GM19397 (cell line): Measurements from ENCODE around the gene SLC18A3.

Experiments
- ATAC-seq: cut with Tn5 transposase; IDR thresholded peaks from one replicate; pipeline ENCODE4 v1.9.1; 2021; ENCODE audit warnings: mild to moderate bottlenecking, moderate library complexity; ENCODE audit not compliant: unreplicated experiment

The SLC18A3 gene

GRCh38 chr10:49611166-49611815 lies 1.2 kb downstream of the SLC18A3 start:
- ATAC-seq = no peak

GRCh38 chr10:49611816-49612512 lies 1.9 kb downstream of the SLC18A3 start:
- ATAC-seq = no peak

GRCh38 chr10:49612513-49613164 lies 2.5 kb downstream of the SLC18A3 start:
- ATAC-seq = no peak

GRCh38 chr10:49613165-49613881 lies 3.2 kb downstream of the SLC18A3 start:
- no peak for ATAC-seq

- ATAC-seq = no peak
These were observed 3.8 kb downstream of the SLC18A3 start, which contains the start of gene CHAT for GRCh38 chr10:49613882-49614241. Gene CHAT, plus strand, starts transcription at chr10:49614037. Its CDS starts 153 bp downstream, at chr10:49614190.

- no peak for ATAC-seq
These were observed 4.4 kb downstream of the SLC18A3 start for GRCh38 chr10:49614242-49615198.

GRCh38 chr10:49615213-49615612 lies 5.1 kb downstream of the SLC18A3 start:
- no peak for ATAC-seq

- ATAC-seq = no peak
These were observed 5.6 kb downstream of the SLC18A3 start for GRCh38 chr10:49615721-49616120.

- ATAC-seq = no peak
These were observed 6.5 kb downstream of the SLC18A3 start for GRCh38 chr10:49616421-49617101.

- ATAC-seq = no peak
These were observed 7.3 kb downstream of the SLC18A3 start for GRCh38 chr10:49617121-49618020.

GRCh38 chr10:49618821-49619220 lies 8.7 kb downstream of the SLC18A3 start:
- no peak for ATAC-seq

- no peak for ATAC-seq
These were observed 9.5 kb downstream of the SLC18A3 start for GRCh38 chr10:49619613-49620012.

- no peak for ATAC-seq
These were observed 10.2 kb downstream of the SLC18A3 start for GRCh38 chr10:49620286-49620810.

- ATAC-seq = no peak
These were observed 10.8 kb downstream of the SLC18A3 start for GRCh38 chr10:49620841-49621378.

- no peak for ATAC-seq
These were observed 11.5 kb downstream of the SLC18A3 start for GRCh38 chr10:49621561-49621960.

- ATAC-seq = no peak
These were observed 12.6 kb downstream of the SLC18A3 start for GRCh38 chr10:49622426-49623425.

- no peak for ATAC-seq
These were observed 14.5 kb downstream of the SLC18A3 start for GRCh38 chr10:49624629-49625028.
